GM23248 (cell line): Measurements from ENCODE around the gene IKZF1.

Source experiments
- EZH2 ChIP-seq: fragments of 200-600 bp; sonication (generic); IDR thresholded peaks from 2 replicates; pipeline ENCODE4 v1.6.1; 2018; ENCODE audit warnings: antibody characterized with exemption, mild to moderate bottlenecking; ENCODE audit not compliant: insufficient read depth, poor library complexity, severe bottlenecking
- EZH2phosphoT487 ChIP-seq: fragments of 200-600 bp; sonication (generic); IDR thresholded peaks from 2 replicates; pipeline ENCODE4 v1.6.1; 2018; ENCODE audit warnings: antibody characterized with exemption, moderate library complexity, mild to moderate bottlenecking, low read depth; ENCODE audit not compliant: insufficient read depth

- TF ChIP-seq EZH2phosphoT487: no peak
- TF ChIP-seq EZH2: no peak
Measured at GRCh38 chr7:50268990-50269389, 35.5 kb upstream of the IKZF1 start.
